SK-N-SH treated with all-trans-retinoic acid at 6 μM for 48 hours (cell line): ENCODE data around the gene POTEC.
"Not testable (repeated sequence)": the region's sequence is repeated elsewhere in the genome, so short reads cannot be mapped to it uniquely, and the experiment has no call there.

Experiments
- SNAI2 ChIP-seq: fragments of 250-450 bp; sonication (Bioruptor Pico); IDR thresholded peaks from 2 replicates; pipeline ENCODE4 v1.5.0; 2020; ENCODE audit warnings: mild to moderate bottlenecking, moderate library complexity
- ZFP3 ChIP-seq: fragments of 250-450 bp; sonication (Bioruptor Pico); IDR thresholded peaks from 2 replicates; pipeline ENCODE4 v1.5.0; 2020; ENCODE audit warnings: mild to moderate bottlenecking, moderate library complexity
- ZNF70 ChIP-seq: fragments of 450-650 bp; formaldehyde crosslinking; IDR thresholded peaks from 2 replicates; pipeline ENCODE4 v1.5.0; 2020; ENCODE audit warnings: mild to moderate bottlenecking, moderate library complexity

DNA sequence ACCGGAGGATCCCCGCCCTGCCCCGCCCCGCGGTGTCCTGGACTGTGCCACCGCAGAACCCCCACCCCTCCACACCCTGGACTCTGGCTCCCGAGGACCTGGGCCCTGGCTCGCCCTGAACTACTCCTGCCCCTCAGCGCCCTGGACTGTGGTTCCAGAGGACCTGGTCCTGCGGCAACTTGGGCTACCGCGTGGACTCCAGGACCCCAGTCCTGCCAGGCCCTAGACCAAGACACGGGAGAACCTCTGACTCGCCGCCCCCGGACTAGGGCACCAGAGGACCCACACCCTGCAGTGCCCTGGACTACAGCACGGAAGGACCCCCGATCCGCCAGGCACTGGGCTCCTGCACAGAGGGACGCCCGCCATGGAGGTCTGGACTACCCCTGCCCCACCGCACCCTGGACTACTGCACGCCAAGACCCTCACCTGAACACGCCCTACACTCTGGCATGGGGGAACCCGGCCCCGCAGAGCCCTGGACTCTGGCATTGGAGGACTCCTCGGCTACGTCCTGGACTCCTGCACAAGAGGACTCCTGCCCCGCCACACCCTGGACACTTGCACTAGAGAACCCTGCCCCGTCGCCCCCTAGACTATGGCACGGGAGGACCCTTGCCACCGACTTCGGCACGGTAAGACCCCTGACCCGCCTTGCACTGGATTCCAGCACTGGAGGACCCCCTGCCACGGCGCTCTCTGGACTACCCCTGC lies 69.2 kb downstream of the POTEC start:
- TF ChIP-seq ZNF70, SNAI2, ZFP3 (CRISPR knock-in tag): not testable (repeated sequence)
